Occipital lobe (tissue), 2 donors: ENCODE results near the gene BAZ2A. TPM values are rescaled to one million over a fixed set of nuclear protein-coding genes. Genes with fewer than 3 reads are reported as not detected.

ENCODE experiments used
- DNase-seq: peaks from one replicate; lab custom pipeline; 2025; lab: John Stamatoyannopoulos, UW
- total RNA-seq: library from RNA; depleted of rRNA; stranded (reverse); fragments of >200 nt; gene quantifications from one replicate; pipeline ENCODE4 v1.2.3, GENCODE V29; 2014

The BAZ2A gene
- total RNA-seq, 1 donor from 2014 or later, result 10.0 TPM

GRCh38 chr12:56635806-56636674, 5.9 kb upstream of the BAZ2A start:
- peak; percentile 83 for DNase-seq

- DNase-seq, result peak; percentile 68
Observed at GRCh38 chr12:56634837-56635791, 5.0 kb upstream of the BAZ2A start.

- no peak for DNase-seq
Observed at GRCh38 chr12:56634242-56634836, 4.2 kb upstream of the BAZ2A start.

GRCh38 chr12:56633468-56634241, 3.5 kb upstream of the BAZ2A start:
- no peak for DNase-seq

GRCh38 chr12:56632701-56633467, 2.8 kb upstream of the BAZ2A start:
- DNase-seq, result no peak

- no peak for DNase-seq
Observed at GRCh38 chr12:56631790-56632700, 1.9 kb upstream of the BAZ2A start.

- peak; percentile 47 for DNase-seq
Observed at GRCh38 chr12:56629459-56630179, 507 bp downstream of the BAZ2A start.

GRCh38 chr12:56628671-56629458, 1.3 kb downstream of the BAZ2A start:
- DNase-seq, result peak; percentile 41

- DNase-seq, result no peak
Observed at GRCh38 chr12:56626701-56627100, 3.4 kb downstream of the BAZ2A start.

GRCh38 chr12:56622535-56622934, 7.6 kb downstream of the BAZ2A start:
- DNase-seq, result no peak

- no peak for DNase-seq
Observed at GRCh38 chr12:56616925-56617324, 13.2 kb downstream of the BAZ2A start.

- no peak for DNase-seq
Observed at GRCh38 chr12:56616244-56616643, 13.9 kb downstream of the BAZ2A start.

- peak; percentile 17 for DNase-seq
Observed at GRCh38 chr12:56614627-56615026, 15.5 kb downstream of the BAZ2A start.

GRCh38 chr12:56604355-56604754, 25.8 kb downstream of the BAZ2A start:
- DNase-seq, result no peak

- no peak for DNase-seq
Observed at GRCh38 chr12:56602239-56602638, 27.9 kb downstream of the BAZ2A start.

- no peak for DNase-seq
Observed at GRCh38 chr12:56601503-56601902, 28.6 kb downstream of the BAZ2A start.

GRCh38 chr12:56600753-56601152, 29.4 kb downstream of the BAZ2A start:
- DNase-seq, result no peak

GRCh38 chr12:56599797-56600196, 30.3 kb downstream of the BAZ2A start:
- DNase-seq, result no peak
